ENCODE results near the gene LTB4R2.
A peak's percentile ranks its signal among the peaks of the same experiment; 100 is the strongest.
"Not testable (repeated sequence)": the region's sequence is repeated elsewhere in the genome, so short reads cannot be mapped to it uniquely, and the experiment has no call there.

Gene LTB4R2

GRCh38 chr14:24340606-24341005 is 30.7 kb downstream of the LTB4R2 start:
- no peak for DNase-seq

GRCh38 chr14:24342889-24343288 is 32.9 kb downstream of the LTB4R2 start:
- DNase-seq = no peak

- peak in 1 of 2 donors; percentile 23 for DNase-seq
These were observed 34.1 kb downstream of the LTB4R2 start for GRCh38 chr14:24343795-24344660.

- DNase-seq = no peak
These were observed 37.2 kb downstream of the LTB4R2 start for GRCh38 chr14:24347134-24347533.

- no peak for DNase-seq
These were observed 38.2 kb downstream of the LTB4R2 start for GRCh38 chr14:24348186-24348585.

GRCh38 chr14:24349742-24350141 is 39.8 kb downstream of the LTB4R2 start:
- no peak for DNase-seq

- DNase-seq = peak; percentile 42 to 58
These were observed 41.6 kb downstream of the LTB4R2 start for GRCh38 chr14:24351517-24351916.

GRCh38 chr14:24353559-24354481 is 43.9 kb downstream of the LTB4R2 start:
- peak in 1 of 2 donors; percentile 29 for DNase-seq

- DNase-seq = not testable (repeated sequence)
These were observed 44.5 kb downstream of the LTB4R2 start for GRCh38 chr14:24354482-24354825.

GRCh38 chr14:24355009-24355408 is 45.1 kb downstream of the LTB4R2 start:
- peak in 1 of 2 donors; percentile 35 for DNase-seq

- no peak for DNase-seq
These were observed 46.3 kb downstream of the LTB4R2 start for GRCh38 chr14:24356208-24356607.

- DNase-seq = no peak
These were observed 50.3 kb downstream of the LTB4R2 start for GRCh38 chr14:24360281-24360680.

- DNase-seq = peak; percentile 45 to 54
These were observed 51.4 kb downstream of the LTB4R2 start for GRCh38 chr14:24361326-24361725.
